Measurements from ENCODE around the gene TMEM191C. TPM values are rescaled to one million over a fixed set of nuclear protein-coding genes. Genes with fewer than 3 reads are reported as not detected.
A peak's percentile ranks its signal among the peaks of the same experiment; 100 is the strongest.
"Not testable (repeated sequence)": the region's sequence is repeated elsewhere in the genome, so short reads cannot be mapped to it uniquely, and the experiment has no call there.

Gene TMEM191C
- total and polyA plus RNA-seq, 11 donors: 0.14 to 1.7 (median 0.47) TPM; not detected in 1

GRCh38 chr22:21489149-21489680, 22.0 kb downstream of the TMEM191C start:
- ATAC-seq; H3K9me3 ChIP-seq; H3K36me3 ChIP-seq; H3K27me3 ChIP-seq; intact Hi-C loops (cut with DNase I); DNase-seq; H3K4me3 ChIP-seq; H3K27ac ChIP-seq; H3K4me1 ChIP-seq: not testable (repeated sequence)
- WGBS, 4 donors: 35 to 60% (median 44%) methylated on average over 2 to 5 of the region's 11 CpGs; no CpG with 5 or more reads in 1 of the 4 donors

GRCh38 chr22:21490556-21490955, 23.4 kb downstream of the TMEM191C start:
- ATAC-seq; H3K4me3 ChIP-seq; H3K27ac ChIP-seq; intact Hi-C loops (cut with DNase I); H3K9me3 ChIP-seq; H3K4me1 ChIP-seq; DNase-seq; H3K27me3 ChIP-seq; H3K36me3 ChIP-seq: not testable (repeated sequence)
- WGBS, 4 donors: 88 to 100% (median 98%) methylated on average over 4 to 6 of the region's 6 CpGs; no CpG with 5 or more reads in 1 of the 4 donors

- intact Hi-C loops (cut with DNase I): not testable (repeated sequence)
Observed at GRCh38 chr22:21492271-21492670, 25.1 kb downstream of the TMEM191C start.

GRCh38 chr22:21493789-21494782, 26.9 kb downstream of the TMEM191C start:
- DNase-seq; H3K27me3 ChIP-seq; H3K27ac ChIP-seq; H3K4me1 ChIP-seq; intact Hi-C loops (cut with DNase I); H3K9me3 ChIP-seq; H3K4me3 ChIP-seq; H3K36me3 ChIP-seq: not testable (repeated sequence)
- WGBS, 4 donors: no CpG with 5 or more reads among the region's 23 CpGs
- peak; percentile 82 to 87 (median 84) for ATAC-seq

More at GRCh38 chr22:21492271-21492670, 25.1 kb downstream of the TMEM191C start:
- not testable (repeated sequence) for H3K4me1 ChIP-seq, H3K4me3 ChIP-seq, DNase-seq, H3K36me3 ChIP-seq, H3K9me3 ChIP-seq, H3K27ac ChIP-seq, H3K27me3 ChIP-seq
- 60% methylated on average over 1 of the region's 8 CpGs; no CpG with 5 or more reads in 3 of the 4 donors for WGBS, 4 donors
- peak; percentile 48 to 68 (median 56) for ATAC-seq

DNA sequence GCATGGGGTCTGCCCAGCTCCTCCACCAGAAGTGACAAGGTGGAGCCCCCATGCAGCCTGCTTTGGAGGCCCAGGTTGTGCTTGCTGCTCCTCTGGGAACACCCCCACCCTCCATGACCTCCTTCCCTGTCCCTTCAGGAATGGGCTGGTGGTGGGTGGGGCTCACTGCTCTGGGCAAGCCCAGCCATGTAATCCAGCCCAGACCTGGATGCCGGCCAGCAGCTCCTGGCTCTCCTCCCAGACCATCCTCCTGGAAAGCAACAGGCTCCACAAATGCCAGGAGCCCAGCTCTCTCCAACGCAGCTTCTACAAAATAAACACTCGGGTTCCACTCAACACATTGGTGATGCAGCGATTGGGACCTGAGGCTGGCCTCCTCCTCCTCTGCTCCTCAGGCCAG, 30.8 kb downstream of the TMEM191C start:
- H3K4me3 ChIP-seq: not testable (repeated sequence)

DNA sequence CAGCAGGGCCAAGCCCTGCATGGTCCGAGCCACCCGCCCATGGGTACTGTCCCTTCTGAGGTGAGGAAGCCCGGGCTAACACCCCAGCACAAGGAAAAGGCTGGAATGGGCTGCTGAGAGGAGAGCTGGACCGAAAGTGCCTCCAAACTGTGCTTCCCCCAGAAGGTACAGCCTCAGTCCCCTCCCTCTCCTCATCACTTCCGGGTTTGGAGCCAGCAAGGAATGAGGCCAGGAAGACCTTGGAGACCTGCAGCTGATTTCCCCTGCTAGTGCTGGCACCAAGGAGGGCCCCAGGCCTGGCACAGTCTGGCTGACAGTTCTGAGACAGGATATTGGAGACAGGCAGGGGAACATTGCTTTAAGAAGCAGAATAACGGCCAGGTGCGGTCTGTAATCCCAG, 31.3 kb downstream of the TMEM191C start:
- H3K27me3 ChIP-seq; DNase-seq; H3K27ac ChIP-seq; ATAC-seq; H3K4me1 ChIP-seq; H3K36me3 ChIP-seq; intact Hi-C loops (cut with DNase I); H3K9me3 ChIP-seq; H3K4me3 ChIP-seq: not testable (repeated sequence)
- WGBS, 4 donors: no CpG with 5 or more reads among the region's 7 CpGs

More for the DNA sequence above, 30.8 kb downstream of the TMEM191C start:
- DNase-seq; H3K27me3 ChIP-seq; H3K9me3 ChIP-seq; H3K36me3 ChIP-seq; H3K27ac ChIP-seq; intact Hi-C loops (cut with DNase I); H3K4me1 ChIP-seq: not testable (repeated sequence)
- no CpG with 5 or more reads among the region's 4 CpGs for WGBS, 4 donors
- ATAC-seq: peak; percentile 83 to 87 (median 84)

- H3K27ac ChIP-seq; H3K4me3 ChIP-seq; H3K9me3 ChIP-seq; H3K36me3 ChIP-seq; intact Hi-C loops (cut with DNase I); DNase-seq; H3K27me3 ChIP-seq; ATAC-seq; H3K4me1 ChIP-seq: not testable (repeated sequence)
- WGBS, 4 donors: no CpG with 5 or more reads among the region's 16 CpGs
Observed at GRCh38 chr22:21499623-21500506, 32.7 kb downstream of the TMEM191C start.

DNA sequence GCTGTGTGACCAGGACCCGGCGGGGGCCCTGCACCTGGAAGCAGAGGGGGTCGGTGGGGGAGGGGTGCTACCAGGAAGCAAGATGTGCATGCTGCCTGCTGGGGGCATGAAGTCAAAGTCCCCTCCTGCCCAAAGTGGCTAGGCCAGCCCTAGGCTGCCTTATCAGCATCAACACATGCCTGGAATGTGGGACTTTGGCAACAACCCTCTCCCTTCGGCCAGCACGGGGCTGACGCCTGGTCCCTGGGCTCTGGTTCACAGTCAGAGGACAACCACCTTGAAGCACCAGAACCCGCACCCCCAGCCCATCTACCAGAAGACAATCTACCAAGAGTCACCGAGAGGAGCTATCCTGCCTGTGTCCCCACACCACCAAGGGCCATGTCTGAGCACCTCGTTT, 43.2 kb downstream of the TMEM191C start:
- peak; percentile 73 to 85 (median 76) for ATAC-seq
- intact Hi-C loops (cut with DNase I): not testable (repeated sequence)

DNA sequence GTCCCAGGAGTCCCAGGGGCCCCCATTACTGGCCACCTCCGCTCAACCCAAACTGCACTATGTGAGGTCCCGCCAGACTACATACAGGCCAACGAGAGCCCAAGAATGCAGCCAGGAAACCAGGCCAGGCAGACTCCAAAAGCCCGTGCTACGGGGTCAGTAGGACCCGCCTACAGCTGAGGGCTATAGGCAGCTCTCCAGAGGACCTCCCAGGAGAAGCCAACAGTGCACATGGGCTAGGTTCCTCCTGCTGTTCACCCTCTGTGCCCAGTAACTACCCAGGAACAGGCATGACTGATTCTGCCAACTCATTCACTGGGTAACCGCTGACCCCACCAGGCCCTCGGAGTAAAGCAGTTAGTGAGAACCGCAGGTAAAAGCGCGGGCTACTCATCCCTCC, 44.8 kb downstream of the TMEM191C start:
- WGBS, 4 donors: 93 to 100% (median 96%) methylated on average over 1 to 6 of the region's 11 CpGs
- peak in 1 of 4 donors; percentile 2 for ATAC-seq

More for the DNA sequence above, 43.2 kb downstream of the TMEM191C start:
- H3K27ac ChIP-seq, H3K27me3 ChIP-seq, H3K4me1 ChIP-seq, H3K4me3 ChIP-seq, DNase-seq, H3K36me3 ChIP-seq, H3K9me3 ChIP-seq: not testable (repeated sequence)
- WGBS, 4 donors: no CpG with 5 or more reads among the region's 9 CpGs

DNA sequence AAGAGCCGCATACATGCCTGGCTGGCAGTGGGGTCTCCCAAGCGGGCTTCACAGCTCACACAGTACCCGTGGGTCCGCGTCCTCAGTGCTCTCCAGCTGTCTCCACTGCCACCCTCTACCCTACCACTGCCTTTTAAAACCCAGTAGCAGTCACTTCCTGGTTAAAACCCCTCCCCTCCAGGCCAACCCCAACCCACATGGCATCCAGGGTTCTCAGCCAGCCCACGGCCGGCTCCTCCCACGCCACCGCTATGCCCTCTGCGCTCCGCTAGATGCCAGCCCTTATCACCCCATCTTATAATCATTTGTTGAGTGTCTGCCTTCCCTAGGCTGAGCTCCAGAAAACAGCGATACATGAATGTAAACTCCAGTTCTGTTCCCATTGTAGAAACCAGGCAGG, 46.9 kb downstream of the TMEM191C start:
- H3K9me3 ChIP-seq; H3K4me3 ChIP-seq; H3K27me3 ChIP-seq; intact Hi-C loops (cut with DNase I); H3K36me3 ChIP-seq; H3K4me1 ChIP-seq; H3K27ac ChIP-seq; DNase-seq: not testable (repeated sequence)
- peak in 3 of 4 donors; percentile 26 to 43 (median 38) for ATAC-seq
- WGBS, 4 donors: 48% methylated on average over 1 of the region's 12 CpGs; no CpG with 5 or more reads in 3 of the 4 donors

More for the DNA sequence above, 44.8 kb downstream of the TMEM191C start:
- H3K36me3 ChIP-seq; H3K4me1 ChIP-seq; H3K9me3 ChIP-seq; H3K4me3 ChIP-seq; H3K27me3 ChIP-seq; intact Hi-C loops (cut with DNase I); H3K27ac ChIP-seq: not testable (repeated sequence)
- peak in 1 of 5 donors; percentile 43 for DNase-seq

Data from heart left ventricle (tissue), 16 donors.